H1 (cell line): ENCODE data around the gene MAGOHB. TPM values are rescaled to one million over a fixed set of nuclear protein-coding genes. Genes with fewer than 3 reads are reported as not detected.

Experiments used
- CTCF ChIA-PET: fragments of 300-600 bp; sonication (Branson Sonifier 250); formaldehyde crosslinking; loops from one replicate; lab custom pipeline; 2021; ENCODE audit not compliant: partially characterized antibody; lab: Charles Lee
- POLR2A ChIA-PET: fragments of 300-600 bp; sonication (Branson Sonifier 250); formaldehyde crosslinking; loops from one replicate; lab custom pipeline; 2021; ENCODE audit warnings: inconsistent platforms; ENCODE audit not compliant: partially characterized antibody; lab: Charles Lee
- DNase-seq, 2 experiments: peaks; one replicate each; pipeline versions ENCODE4 v3.0.0 to v3.0.0-alpha.2; 2010 to 2022; ENCODE audit warnings: low spot score in 2 of 2, low read depth in 1 of 2, mixed read lengths in 1 of 2
- FAIRE-seq: peaks from 2 replicates; lab custom pipeline; 2011; peaks lifted over from hg19 to GRCh38; lab: Jason Lieb, UNC
- H2AFZ ChIP-seq: 2 replicates; pipeline ENCODE4 v1.8.1; 2012; ENCODE audit warnings: low read length, inconsistent platforms
- H2AK5ac ChIP-seq: 2 replicates; pipeline ENCODE4 v1.6.1; 2013; ENCODE audit warnings: low read depth, low read length
- H2BK120ac ChIP-seq: replicated peaks from 2 replicates; pipeline ENCODE3; 2013; ENCODE audit warnings: low read depth, low read length, inconsistent platforms
- H2BK12ac ChIP-seq: 2 replicates; pipeline ENCODE4 v1.6.1; 2013; ENCODE audit warnings: low read depth, low read length
- H2BK15ac ChIP-seq: 2 replicates; pipeline ENCODE4 v1.6.1; 2013; ENCODE audit warnings: low read length
- H2BK20ac ChIP-seq: 2 replicates; pipeline ENCODE4 v1.6.1; 2013; ENCODE audit warnings: low read length
- H2BK5ac ChIP-seq: 2 replicates; pipeline ENCODE4 v1.6.1; 2013; ENCODE audit warnings: low read depth, low read length
- H3K14ac ChIP-seq: 2 replicates; pipeline ENCODE4 v1.6.1; 2013; ENCODE audit warnings: inconsistent platforms; ENCODE audit not compliant: insufficient read length
- H3K18ac ChIP-seq: 2 replicates; pipeline ENCODE4 v1.6.1; 2013; ENCODE audit warnings: low read length; ENCODE audit errors: extremely low read depth
- H3K23ac ChIP-seq: 2 replicates; pipeline ENCODE4 v1.6.1; 2013; ENCODE audit warnings: inconsistent platforms; ENCODE audit not compliant: insufficient read length
- H3K23me2 ChIP-seq: 2 replicates; pipeline ENCODE4 v1.6.1; 2013; ENCODE audit warnings: low read depth, low read length
- H3K27ac ChIP-seq: 2 replicates; pipeline ENCODE4 v1.6.1; 2011; ENCODE audit warnings: low read depth, low read length, inconsistent platforms
- H3K27me3 ChIP-seq, 4 experiments: replicated peaks in 1 of 4; 1 replicate in 1 of 4; 2 replicates in 3 of 4; pipeline versions ENCODE4 v1.6.1 to v1.8.1; 2011 to 2013; ENCODE audit warnings: low read length in 3 of 4, mild to moderate bottlenecking in 3 of 4, inconsistent platforms in 2 of 4, mixed read lengths in 2 of 4, moderate library complexity in 1 of 4; ENCODE audit not compliant: control insufficient read depth in 3 of 4, insufficient read depth in 3 of 4; ENCODE audit errors: extremely low read depth in 1 of 4
- H3K36me3 ChIP-seq, 4 experiments: 2 replicates each; pipeline versions ENCODE4 v1.6.1 to v1.8.1; 2011 to 2013; ENCODE audit warnings: mild to moderate bottlenecking in 4 of 4, low read length in 3 of 4, moderate library complexity in 2 of 4, control low read depth in 1 of 4, inconsistent platforms in 1 of 4; ENCODE audit not compliant: insufficient read depth in 4 of 4, control insufficient read depth in 2 of 4
- H3K4ac ChIP-seq: replicated peaks from 2 replicates; pipeline ENCODE3; 2013; ENCODE audit warnings: low read length, low read depth, mixed read lengths, inconsistent platforms; ENCODE audit not compliant: insufficient read length
- H3K4me1 ChIP-seq, 4 experiments: replicated peaks in 1 of 4; 1 replicate in 1 of 4; 2 replicates in 3 of 4; pipeline versions ENCODE4 v1.6.1 to v1.8.1; 2011 to 2013; ENCODE audit warnings: low read length in 3 of 4, inconsistent platforms in 2 of 4, mixed read lengths in 1 of 4; ENCODE audit not compliant: insufficient read depth in 4 of 4, control insufficient read depth in 3 of 4
- H3K4me2 ChIP-seq, 2 experiments: 2 replicates each; pipeline versions ENCODE4 v1.6.1 to v1.8.1; 2011 to 2013; ENCODE audit warnings: low read depth in 2 of 2, low read length in 2 of 2, control low read depth in 1 of 2, inconsistent platforms in 1 of 2, mild to moderate bottlenecking in 1 of 2; ENCODE audit not compliant: insufficient read depth in 1 of 2
- H3K4me3 ChIP-seq, 4 experiments: fragments of 200-600, 300-600 bp in 1 of 4; sonication (generic), shearing (Covaris generic), sonication (Bioruptor Twin) in 1 of 4; 2 replicates each; pipeline versions ENCODE4 v1.5.1 to v1.8.1; 2011 to 2016; ENCODE audit warnings: low read length in 4 of 4, low read depth in 3 of 4, control low read depth in 2 of 4, inconsistent platforms in 2 of 4, mild to moderate bottlenecking in 2 of 4, mixed read lengths in 1 of 4, moderate library complexity in 1 of 4; ENCODE audit not compliant: insufficient read depth in 2 of 4; ENCODE audit errors: extremely low read depth in 1 of 4
- H3K56ac ChIP-seq: replicated peaks from 2 replicates; pipeline ENCODE3; 2013; ENCODE audit warnings: low read depth, mild to moderate bottlenecking, mixed read lengths, low read length, inconsistent platforms; ENCODE audit not compliant: insufficient read length
- H3K79me1 ChIP-seq: 2 replicates; pipeline ENCODE4 v1.6.1; 2013; ENCODE audit warnings: low read depth, low read length, control low read depth
- H3K79me2 ChIP-seq, 2 experiments: 2 replicates each; pipeline versions ENCODE4 v1.6.1 to v1.8.1; 2012 to 2013; ENCODE audit warnings: low read length in 2 of 2, mild to moderate bottlenecking in 2 of 2, inconsistent platforms in 1 of 2; ENCODE audit not compliant: insufficient read depth in 2 of 2, control insufficient read depth in 1 of 2
- H3K9ac ChIP-seq, 4 experiments: replicated peaks in 1 of 4; 1 replicate in 1 of 4; 2 replicates in 3 of 4; pipeline versions ENCODE4 v1.6.1 to v1.8.1; 2011 to 2013; ENCODE audit warnings: low read depth in 3 of 4, low read length in 3 of 4, control low read depth in 2 of 4, mild to moderate bottlenecking in 2 of 4, moderate library complexity in 2 of 4, inconsistent platforms in 1 of 4; ENCODE audit errors: extremely low read depth in 1 of 4
- H3K9me3 ChIP-seq, 2 experiments: 2 replicates each; pipeline versions ENCODE4 v1.6.1 to v1.8.1; 2012 to 2013; ENCODE audit warnings: mild to moderate bottlenecking in 2 of 2, moderate library complexity in 2 of 2, control low read depth in 1 of 2, inconsistent platforms in 1 of 2, low read depth in 1 of 2, low read length in 1 of 2, mixed read lengths in 1 of 2; ENCODE audit not compliant: insufficient read depth in 2 of 2
- H4K20me1 ChIP-seq, 2 experiments: replicated peaks in 1 of 2; 2 replicates each; pipeline versions ENCODE3 to v1.8.1; 2011 to 2013; ENCODE audit warnings: inconsistent platforms in 2 of 2, low read length in 2 of 2, mild to moderate bottlenecking in 1 of 2; ENCODE audit not compliant: insufficient read depth in 2 of 2, control insufficient read depth in 1 of 2
- H4K5ac ChIP-seq: 2 replicates; pipeline ENCODE4 v1.6.1; 2013; ENCODE audit warnings: low read length, low read depth, mixed read lengths, inconsistent platforms; ENCODE audit not compliant: insufficient read length
- H4K8ac ChIP-seq: 2 replicates; pipeline ENCODE4 v1.8.0; 2013; ENCODE audit warnings: mild to moderate bottlenecking, moderate library complexity, low read length, inconsistent platforms; ENCODE audit not compliant: insufficient read depth; ENCODE audit errors: extremely low read depth
- H4K91ac ChIP-seq: replicated peaks from 2 replicates; pipeline ENCODE3; 2013; ENCODE audit warnings: low read length, mixed read lengths, inconsistent platforms; ENCODE audit not compliant: insufficient read length
- BACH1 ChIP-seq: IDR thresholded peaks from 2 replicates; pipeline ENCODE4 v1.6.1; 2012; ENCODE audit warnings: low read length, improper control_type of control experiment
- HDAC6 ChIP-seq: IDR thresholded peaks from one replicate; pipeline ENCODE4 v1.7.1; 2012; ENCODE audit warnings: low read depth, mild to moderate bottlenecking, inconsistent platforms, low read length, moderate library complexity
- KDM4A ChIP-seq: IDR thresholded peaks from one replicate; pipeline ENCODE4 v1.7.1; 2012; ENCODE audit warnings: low read depth, mild to moderate bottlenecking, moderate library complexity, low read length, inconsistent platforms; ENCODE audit not compliant: severe bottlenecking
- WGBS, 2 experiments: shearing (Covaris generic) in 1 of 2; methylation state at CpG; one replicate each; pipeline versions ENCODE4 v1.1.6 to v1.1.7; 2013 to 2015; ENCODE audit warnings: low lambda C conversion rate in 2 of 2, mixed read lengths in 2 of 2, inconsistent platforms in 1 of 2, low coverage in 1 of 2, missing lambda C conversion rate in 1 of 2; ENCODE audit not compliant: insufficient replicate concordance in 2 of 2, insufficient coverage in 1 of 2, insufficient read length in 1 of 2; ENCODE audit errors: extremely low coverage in 1 of 2, missing lambda C conversion rate in 1 of 2; 5-methylcytosine and 5-hydroxymethylcytosine counted together
- polyA plus RNA-seq, 7 experiments: library from polyadenylated mRNA; depleted of rRNA in 3 of 7; stranded (reverse) in 5 of 7; unstranded in 2 of 7; fragments of >200 nt in 5 of 7; fragments of 200-250 nt in 2 of 7; gene quantifications; 1 replicate in 5 of 7; 2 replicates in 1 of 7; 4 replicates in 1 of 7; pipeline versions ENCODE4 v1.2.1 to v1.2.3, GENCODE V29; 2011 to 2013; ENCODE audit warnings: missing spikeins in 2 of 7, mixed read lengths in 2 of 7
- total RNA-seq: library from RNA; stranded (reverse); fragmentation: NEBNext Ultra II Directional; extraction: Animal tissue kit (Norgen Biotek cat#: 25700); gene quantifications from 2 replicates; pipeline ENCODE4 v1.2.1, GENCODE V29; 2021

The MAGOHB gene
- total and polyA plus RNA-seq, 2 of the 8 experiments (the other 6 are each of a cell fraction or from before 2014, with no cell fraction given), result 21.5 to 53.7 TPM

GRCh38 chr12:10563966-10564365 is 49.4 kb downstream of the MAGOHB start:
- H3K9me3 ChIP-seq, result no peaks in the 10 kb centered on the region
- no peak overlapping the region for H4K8ac ChIP-seq
- no peak overlapping the region for H3K27ac ChIP-seq
- no peaks in the 10 kb centered on the region for H3K79me1 ChIP-seq
- H3K23me2 ChIP-seq, result no peaks in the 10 kb centered on the region
- no peak for DNase-seq
- no peak overlapping the region for H3K56ac ChIP-seq
- no peak overlapping the region for H3K4me2 ChIP-seq
- no peak overlapping the region for H2AFZ ChIP-seq
- H3K18ac ChIP-seq, result no peak overlapping the region
- FAIRE-seq, result no peak
- no peak overlapping the region for H3K14ac ChIP-seq
- no peak overlapping the region for H2BK12ac ChIP-seq
- no peak overlapping the region for H2BK120ac ChIP-seq
- no peak overlapping the region for H4K5ac ChIP-seq
- WGBS, 2 experiments, result 86% methylated on average over 3 of the region's 3 CpGs; no CpG with 5 or more reads in 1 of the 2 experiments
- no peak overlapping the region for H2AK5ac ChIP-seq
- no peaks in the 10 kb centered on the region for H4K20me1 ChIP-seq
- no peaks in the 10 kb centered on the region for H3K79me2 ChIP-seq
- no peak overlapping the region for H4K91ac ChIP-seq
- H3K23ac ChIP-seq, result no peak overlapping the region
- no peak overlapping the region for H2BK15ac ChIP-seq
- H2BK5ac ChIP-seq, result no peak overlapping the region
- H3K27me3 ChIP-seq, result no peaks in the 10 kb centered on the region
- H3K4me1 ChIP-seq, result no peaks in the 10 kb centered on the region
- H2BK20ac ChIP-seq, result no peak overlapping the region
- ChIA-PET POLR2A (interaction anchor here (1.1 kb wide), 1 partner anchor 340 kb away, joined by 3 read pairs; no protein-coding TSS in a partner anchor), CTCF (interaction anchor here (1.1 to 4.7 kb wide), 6 partner anchors 17 to 328 kb away, joined by 3 to 33 read pairs (median 18); no protein-coding TSS in a partner anchor)
- no peak overlapping the region for H3K4me3 ChIP-seq
- H3K9ac ChIP-seq, result no peak overlapping the region
- no peaks in the 10 kb centered on the region for H3K36me3 ChIP-seq
- H3K4ac ChIP-seq, result no peak overlapping the region
- no peak for TF ChIP-seq KDM4A
- TF ChIP-seq HDAC6, result no peak
- TF ChIP-seq BACH1, result no peak
